Esophagus muscularis mucosa (tissue), 4 donors: ENCODE results near the gene BTRC. TPM values are rescaled to one million over a fixed set of nuclear protein-coding genes. Genes with fewer than 3 reads are reported as not detected.

Experiments
- DNase-seq: peaks from one replicate; pipeline ENCODE4 v3.0.0-alpha.2; 2017; ENCODE audit errors: extremely low spot score
- H3K27ac ChIP-seq, 4 donors: fragments of 200-600 bp; sonication (generic); replicated peaks in 1 of 4; 1 replicate in 3 of 4; 2 replicates in 1 of 4; pipeline ENCODE4 v1.5.1; 2016 to 2019; ENCODE audit warnings: mild to moderate bottlenecking in 1 of 4
- H3K27me3 ChIP-seq, 4 donors: fragments of 200-600 bp; sonication (generic); one replicate each; pipeline versions ENCODE4 v1.5.1 to v1.6.0; 2016 to 2019
- H3K36me3 ChIP-seq, 4 donors: fragments of 200-600 bp; sonication (generic); one replicate each; pipeline ENCODE4 v1.5.1; 2016 to 2019
- H3K4me1 ChIP-seq, 4 donors: fragments of 200-600 bp; sonication (generic); one replicate each; pipeline ENCODE4 v1.5.1; 2016 to 2019
- H3K4me3 ChIP-seq, 4 donors: fragments of 200-600 bp; sonication (generic); 1 replicate in 2 of 4; 2 replicates in 2 of 4; pipeline ENCODE4 v1.5.1; 2016 to 2019; ENCODE audit warnings: mild to moderate bottlenecking in 4 of 4, moderate library complexity in 1 of 4
- H3K9me3 ChIP-seq, 4 donors: fragments of 200-600 bp; sonication (generic); 1 replicate in 3 of 4; 2 replicates in 1 of 4; pipeline ENCODE4 v1.5.1; 2016 to 2019
- EP300 ChIP-seq: sonication (generic); formaldehyde crosslinking; IDR thresholded peaks from one replicate; pipeline ENCODE4 v1.6.1; 2017; ENCODE audit warnings: antibody characterized with exemption
- POLR2A ChIP-seq: fragments of 450-650 bp; IDR thresholded peaks from one replicate; pipeline ENCODE4 v1.6.1; 2017; ENCODE audit warnings: antibody characterized with exemption, moderate library complexity, mild to moderate bottlenecking, low read depth
- POLR2AphosphoS5 ChIP-seq, 2 donors: sonication (generic); formaldehyde crosslinking; IDR thresholded peaks; one replicate each; pipeline ENCODE4 v1.6.1; 2017; ENCODE audit warnings: antibody characterized with exemption in 2 of 2
- WGBS: methylation state at CpG from one replicate; pipeline ENCODE4 v1.1.5; 2018; 5-methylcytosine and 5-hydroxymethylcytosine counted together
- intact Hi-C: fragments of 100-400 bp; cut with DNase I; formaldehyde crosslinking; loops from one replicate; pipeline ENCODE4 v1.15.1; 2023
- total RNA-seq, 4 donors: library from RNA; depleted of rRNA; stranded (reverse); fragments of >200 nt; gene quantifications; one replicate each; pipeline versions ENCODE4 v1.1.0 to v1.2.1, GENCODE V29; 2016
- TF ChIP-seq, protein P1 (sequence below), 3 experiments: fragments of 200-600 bp in 2 of 3; fragments of 450-650 bp in 1 of 3; sonication (generic) in 2 of 3; IDR thresholded peaks; one replicate each; pipeline ENCODE4 v1.5.1; 2017 to 2019; ENCODE audit warnings: antibody characterized with exemption in 3 of 3, mild to moderate bottlenecking in 2 of 3, moderate library complexity in 1 of 3

BTRC gene
- total RNA-seq, 4 donors from 2014 or later = 10.1 to 20.0 (median 10.4) TPM

DNA sequence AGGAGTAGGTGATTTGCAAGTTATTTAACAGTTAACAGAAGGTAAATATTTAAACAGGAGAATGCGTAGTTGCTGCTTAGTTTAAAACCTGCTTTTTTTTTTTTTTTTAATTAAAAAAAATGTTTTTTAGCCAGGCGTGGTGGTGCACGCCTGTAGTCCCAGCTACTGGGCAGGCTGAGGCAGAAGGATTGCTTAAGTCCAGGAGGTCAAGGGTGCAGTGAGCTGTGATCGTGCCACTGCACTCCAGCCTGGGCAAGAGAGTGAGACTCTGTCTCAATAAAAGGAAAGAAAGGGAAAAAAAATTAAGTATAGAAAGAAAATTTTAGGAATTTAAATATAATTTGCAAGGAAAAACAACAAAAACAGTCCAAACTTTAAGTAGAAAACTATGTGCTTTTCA, 71.6 kb downstream of the BTRC start:
- intact Hi-C loops = no loop called here
- 91% methylated on average over 4 of the region's 4 CpGs for WGBS
- Histone ChIP-seq H3K4me3 (no peak overlapping the region), H3K4me1 (no peaks in the 10 kb centered on the region), H3K9me3 (no peaks in the 10 kb centered on the region), H3K36me3 (no peaks in the 10 kb centered on the region), H3K27me3 (no peaks in the 10 kb centered on the region), H3K27ac (no peak overlapping the region)
- no peak for TF ChIP-seq EP300
- TF ChIP-seq, protein P1, sequence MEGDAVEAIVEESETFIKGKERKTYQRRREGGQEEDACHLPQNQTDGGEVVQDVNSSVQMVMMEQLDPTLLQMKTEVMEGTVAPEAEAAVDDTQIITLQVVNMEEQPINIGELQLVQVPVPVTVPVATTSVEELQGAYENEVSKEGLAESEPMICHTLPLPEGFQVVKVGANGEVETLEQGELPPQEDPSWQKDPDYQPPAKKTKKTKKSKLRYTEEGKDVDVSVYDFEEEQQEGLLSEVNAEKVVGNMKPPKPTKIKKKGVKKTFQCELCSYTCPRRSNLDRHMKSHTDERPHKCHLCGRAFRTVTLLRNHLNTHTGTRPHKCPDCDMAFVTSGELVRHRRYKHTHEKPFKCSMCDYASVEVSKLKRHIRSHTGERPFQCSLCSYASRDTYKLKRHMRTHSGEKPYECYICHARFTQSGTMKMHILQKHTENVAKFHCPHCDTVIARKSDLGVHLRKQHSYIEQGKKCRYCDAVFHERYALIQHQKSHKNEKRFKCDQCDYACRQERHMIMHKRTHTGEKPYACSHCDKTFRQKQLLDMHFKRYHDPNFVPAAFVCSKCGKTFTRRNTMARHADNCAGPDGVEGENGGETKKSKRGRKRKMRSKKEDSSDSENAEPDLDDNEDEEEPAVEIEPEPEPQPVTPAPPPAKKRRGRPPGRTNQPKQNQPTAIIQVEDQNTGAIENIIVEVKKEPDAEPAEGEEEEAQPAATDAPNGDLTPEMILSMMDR (IDR thresholded peaks at IDR 0.05) = no peak
- TF ChIP-seq POLR2AphosphoS5 (IDR thresholded peaks at IDR 0.05) = no peak
- TF ChIP-seq POLR2A = no peak
- no peak for DNase-seq

DNA sequence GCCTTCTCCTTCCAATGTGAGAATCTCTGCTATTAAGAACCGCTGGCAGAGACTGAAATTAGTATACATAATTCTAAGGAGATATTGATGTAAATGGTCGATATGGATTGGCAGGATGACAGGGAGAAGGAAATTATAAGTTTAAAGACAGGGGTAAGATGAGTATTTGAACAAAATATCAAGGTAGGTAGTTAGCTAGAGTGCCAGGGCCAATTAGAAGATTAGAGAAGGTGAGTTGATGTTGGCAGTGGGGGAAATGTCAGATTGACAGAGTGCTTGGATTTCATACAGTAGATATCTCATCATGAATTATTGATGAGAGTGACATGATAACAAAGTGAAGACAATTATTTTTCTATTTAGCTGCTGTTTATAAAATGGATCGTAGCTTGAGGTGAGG, 74.1 kb downstream of the BTRC start:
- H3K4me1 ChIP-seq = no peaks in the 10 kb centered on the region
- peaks cover 0 to 10% (median 3%) of the 10 kb centered on the region in 4 donors for H3K36me3 ChIP-seq
- no peak for TF ChIP-seq POLR2AphosphoS5 (IDR thresholded peaks at IDR 0.05)
- TF ChIP-seq, protein P1 (IDR thresholded peaks at IDR 0.05) = no peak
- no peak for TF ChIP-seq EP300
- TF ChIP-seq POLR2A = no peak
- H3K27me3 ChIP-seq = no peaks in the 10 kb centered on the region
- H3K27ac ChIP-seq = no peak overlapping the region
- 94% methylated on average over 3 of the region's 3 CpGs for WGBS
- H3K4me3 ChIP-seq = no peak overlapping the region
- DNase-seq = no peak
- no peaks in the 10 kb centered on the region for H3K9me3 ChIP-seq
- intact Hi-C loops = no loop called here

DNA sequence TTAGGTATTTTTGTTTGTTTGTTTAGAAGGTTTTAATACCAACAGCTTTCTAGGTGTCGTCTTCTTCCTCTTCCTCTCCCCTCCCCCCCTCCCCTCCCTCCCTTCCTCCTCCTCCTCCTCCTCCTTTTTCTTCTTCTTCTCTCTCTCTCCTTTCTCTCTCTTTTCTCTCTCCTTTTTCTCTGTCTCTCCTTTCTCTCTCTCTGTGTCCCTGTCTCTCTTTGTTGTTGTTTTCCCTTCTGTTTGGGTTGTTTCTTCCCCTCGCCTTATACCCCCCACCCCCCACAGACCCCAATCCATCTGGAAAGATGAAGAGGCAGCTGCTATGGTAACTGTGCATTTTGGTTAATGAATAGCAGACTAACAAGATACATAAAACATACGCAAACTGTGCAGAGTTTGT, 75.5 kb downstream of the BTRC start:
- 88% methylated on average over 3 of the region's 3 CpGs for WGBS
- no peak for DNase-seq
- Histone ChIP-seq H3K4me1 (no peaks in the 10 kb centered on the region), H3K27ac (no peak overlapping the region), H3K27me3 (no peaks in the 10 kb centered on the region), H3K4me3 (no peak overlapping the region), H3K9me3 (no peaks in the 10 kb centered on the region), H3K36me3 (peaks cover 0 to 11% (median 3%) of the 10 kb centered on the region in 4 donors)
- intact Hi-C loops = no loop called here
- TF ChIP-seq POLR2A = no peak
- no peak for TF ChIP-seq POLR2AphosphoS5 (IDR thresholded peaks at IDR 0.05)
- TF ChIP-seq, protein P1 (IDR thresholded peaks at IDR 0.05) = no peak
- TF ChIP-seq EP300 = no peak

DNA sequence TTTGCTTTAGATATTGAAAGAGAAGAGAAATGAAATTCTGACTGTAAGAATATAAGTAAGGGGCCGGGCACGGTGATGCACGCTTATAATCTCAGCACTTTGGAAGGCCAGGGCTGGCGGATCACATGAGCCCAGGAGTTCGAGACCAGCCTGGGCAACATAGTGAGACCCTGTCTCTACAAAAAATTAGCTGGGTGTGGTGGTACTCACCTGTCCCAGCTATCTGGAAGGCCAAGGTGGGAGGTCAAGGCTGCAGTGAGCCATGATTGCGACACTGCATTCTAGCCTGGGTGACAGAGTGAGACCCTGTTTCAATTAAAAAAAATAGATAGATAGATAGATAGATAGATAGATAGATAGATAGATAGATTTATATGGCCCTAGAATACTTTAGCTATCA, 82.3 kb downstream of the BTRC start:
- H3K9me3 ChIP-seq = no peaks in the 10 kb centered on the region
- peaks cover 0 to 11% (median under 1%) of the 10 kb centered on the region in 4 donors for H3K36me3 ChIP-seq
- 95% methylated on average over 6 of the region's 6 CpGs for WGBS
- TF ChIP-seq POLR2A (no peak), EP300 (no peak), POLR2AphosphoS5 (IDR thresholded peaks at IDR 0.05) (no peak)
- TF ChIP-seq, protein P1 (IDR thresholded peaks at IDR 0.05) = no peak
- H3K27ac ChIP-seq = no peak overlapping the region
- peaks cover 0 to 5% (median 0%) of the 10 kb centered on the region in 4 donors for H3K4me1 ChIP-seq
- DNase-seq = no peak
- H3K4me3 ChIP-seq = no peak overlapping the region
- no peaks in the 10 kb centered on the region for H3K27me3 ChIP-seq
- intact Hi-C loops = no loop called here

DNA sequence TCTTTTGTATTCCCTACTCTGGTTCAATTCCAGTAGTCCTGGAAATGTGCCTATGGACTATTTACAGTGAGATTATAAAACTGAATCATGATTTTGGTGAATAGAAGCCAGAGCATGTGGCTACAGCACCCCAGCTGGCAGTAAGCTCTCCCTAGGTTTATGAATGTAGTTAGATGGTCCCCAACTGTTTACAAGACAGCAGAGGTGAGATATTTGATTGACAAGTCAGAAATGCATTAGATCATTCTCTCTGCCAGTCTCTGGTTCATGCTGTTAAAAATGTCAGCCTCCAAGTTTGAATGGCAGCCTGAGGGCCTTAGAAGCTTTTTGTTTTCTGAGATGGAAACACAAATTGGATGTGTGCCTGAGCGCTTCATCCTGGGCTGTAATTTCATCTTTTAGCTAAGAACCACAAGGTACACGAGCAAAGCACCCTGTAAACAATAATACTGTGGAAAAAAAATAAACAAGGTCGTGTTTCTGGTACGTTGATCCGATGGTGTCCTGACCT, 85.0 kb downstream of the BTRC start:
- Histone ChIP-seq H3K4me1 (peaks cover 0 to 5% (median 2%) of the 10 kb centered on the region in 4 donors), H3K27ac (no peak overlapping the region), H3K4me3 (no peak overlapping the region), H3K9me3 (no peaks in the 10 kb centered on the region), H3K27me3 (no peaks in the 10 kb centered on the region), H3K36me3 (no peaks in the 10 kb centered on the region)
- TF ChIP-seq, protein P1 (IDR thresholded peaks at IDR 0.05) = no peak
- TF ChIP-seq POLR2AphosphoS5 (IDR thresholded peaks at IDR 0.05) (no peak), EP300 (no peak), POLR2A (no peak)
- intact Hi-C loops = no loop called here
- no peak for DNase-seq
- WGBS = 87% methylated on average over 5 of the region's 5 CpGs
